Measurements from ENCODE around the gene DSCAML1. TPM values are rescaled to one million over a fixed set of nuclear protein-coding genes. Genes with fewer than 3 reads are reported as not detected.
A peak's percentile ranks its signal among the peaks of the same experiment; 100 is the strongest.

DSCAML1 gene
- total and polyA plus RNA-seq, 2 of the 8 experiments (the other 6 are each of a cell fraction or from before 2014, with no cell fraction given): 0.19 to 0.24 TPM

DNA sequence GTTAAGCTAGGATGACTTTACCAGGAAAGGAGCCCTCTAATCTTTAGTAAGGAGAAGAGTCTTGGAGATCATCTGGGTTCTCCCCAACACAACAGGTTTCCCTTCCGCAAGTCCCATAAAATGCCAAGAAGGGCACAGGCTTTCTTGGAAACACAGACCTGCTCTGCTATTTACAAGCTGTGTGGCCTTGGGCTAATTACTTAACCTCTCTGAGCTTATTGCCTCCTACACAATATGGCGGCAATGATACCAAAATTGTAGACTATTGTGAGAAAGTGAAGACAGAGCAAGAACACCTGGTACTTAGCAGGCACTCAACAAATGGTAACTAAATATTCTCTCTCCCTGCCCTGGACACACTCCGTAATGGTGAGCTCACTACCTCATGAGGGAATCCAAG, 49.1 kb downstream of the DSCAML1 start:
- DNase-seq (ENCODE audit: low read depth in 1 of 2, low spot score in 2 of 2) (no peak), FAIRE-seq (no peak)
- Histone ChIP-seq H3K4me1 (replicated peaks in 1 of 4; ENCODE audit: control insufficient read depth in 3 of 4, insufficient read depth in 4 of 4, low read length in 3 of 4) (peaks cover 0 to 4% (median 1%) of the 10 kb centered on the region in 4 experiments; a peak in 5 of 7 replicates), H3K36me3 (ENCODE audit: control insufficient read depth in 2 of 4, insufficient read depth in 4 of 4, low read length in 3 of 4) (no peaks in the 10 kb centered on the region), H2BK5ac (ENCODE audit: low read depth, low read length) (no peak overlapping the region), H3K23ac (ENCODE audit: insufficient read length) (no peak overlapping the region), H3K18ac (ENCODE audit: extremely low read depth, low read length) (no peak overlapping the region), H3K27me3 (replicated peaks in 1 of 4; ENCODE audit: control insufficient read depth in 3 of 4, extremely low read depth in 1 of 4, insufficient read depth in 3 of 4, low read length in 3 of 4) (no peaks in the 10 kb centered on the region; a peak in 1 of 7 replicates), H3K79me1 (ENCODE audit: low read depth, low read length) (no peaks in the 10 kb centered on the region; the same call in 1 of the 2 replicates), H3K79me2 (ENCODE audit: control insufficient read depth in 1 of 2, insufficient read depth in 2 of 2, low read length in 2 of 2) (no peaks in the 10 kb centered on the region), H4K5ac (ENCODE audit: insufficient read length, low read depth, low read length) (no peak overlapping the region), H3K9ac (replicated peaks in 1 of 4; ENCODE audit: extremely low read depth in 1 of 4, low read depth in 3 of 4, low read length in 3 of 4) (no peak overlapping the region), H4K8ac (ENCODE audit: extremely low read depth, insufficient read depth, low read length) (no peak overlapping the region), H4K20me1 (replicated peaks in 1 of 2; ENCODE audit: control insufficient read depth in 1 of 2, insufficient read depth in 2 of 2, low read length in 2 of 2) (no peaks in the 10 kb centered on the region), H3K9me3 (ENCODE audit: insufficient read depth in 2 of 2, low read depth in 1 of 2, low read length in 1 of 2) (no peaks in the 10 kb centered on the region), H3K4me2 (ENCODE audit: insufficient read depth in 1 of 2, low read depth in 2 of 2, low read length in 2 of 2) (no peak overlapping the region), H3K4ac (replicated peaks; ENCODE audit: insufficient read length, low read depth, low read length) (no peak overlapping the region), H2BK12ac (ENCODE audit: low read depth, low read length) (no peak overlapping the region), H2BK15ac (ENCODE audit: low read length) (0 out of 2 replicates have a peak overlapping the region, but pooled peaks have one; percentile 23), H3K4me3 (ENCODE audit: extremely low read depth in 1 of 4, insufficient read depth in 2 of 4, low read depth in 3 of 4, low read length in 4 of 4) (no peak overlapping the region), H3K56ac (replicated peaks; ENCODE audit: insufficient read length, low read depth, low read length) (no peak overlapping the region), H3K23me2 (ENCODE audit: low read depth, low read length) (no peaks in the 10 kb centered on the region), H3K27ac (ENCODE audit: low read depth, low read length) (no peak overlapping the region), H2AK5ac (ENCODE audit: low read depth, low read length) (no peak overlapping the region), H2AFZ (ENCODE audit: low read length) (no peak overlapping the region), H4K91ac (replicated peaks; ENCODE audit: insufficient read length, low read length) (no peak overlapping the region), H2BK120ac (replicated peaks; ENCODE audit: low read depth, low read length) (no peak overlapping the region), H3K14ac (ENCODE audit: insufficient read length) (no peak overlapping the region), H2BK20ac (ENCODE audit: low read length) (no peak overlapping the region)
- 93% methylated on average over 3 of the region's 3 CpGs; no CpG with 5 or more reads in 1 of the 2 experiments for WGBS, 2 experiments (ENCODE audit: extremely low coverage in 1 of 2, insufficient coverage in 1 of 2, insufficient read length in 1 of 2, insufficient replicate concordance in 2 of 2, low coverage in 1 of 2, low lambda C conversion rate in 2 of 2, missing lambda C conversion rate in 1 of 2)
- TF ChIP-seq KDM1A (IDR thresholded peaks at IDR 0.05; ENCODE audit: borderline replicate concordance, low read length) (peak; percentile 35; the same call in 1 of the 2 replicates), NANOG (IDR thresholded peaks at IDR 0.05; ENCODE audit: insufficient read depth, low read depth, low read length, poor library complexity, severe bottlenecking) (no peak)
- ChIA-PET POLR2A (ENCODE audit: partially characterized antibody) (no interaction called here), CTCF (ENCODE audit: partially characterized antibody) (interaction anchor here (1.0 to 1.2 kb wide), 3 partner anchors 36 to 70 kb away, joined by 3 to 6 read pairs (median 3); no protein-coding TSS in a partner anchor)

Data from H1 (cell line).